NT2/D1 (cell line): ENCODE results near the gene CCL4.

Source experiments
- DNase-seq: peaks from one replicate; pipeline ENCODE4 v3.0.0-alpha.2; 2011; ENCODE audit warnings: low read depth, low spot score
- H3K27me3 ChIP-seq: 2 replicates; pipeline ENCODE4 v1.6.0; 2011; ENCODE audit warnings: mild to moderate bottlenecking; ENCODE audit not compliant: insufficient read length, insufficient read depth
- H3K36me3 ChIP-seq: 2 replicates; pipeline ENCODE4 v1.6.1; 2011; ENCODE audit warnings: mild to moderate bottlenecking, low read length, mixed read lengths; ENCODE audit not compliant: insufficient read depth, insufficient read length
- H3K4me1 ChIP-seq: 2 replicates; pipeline ENCODE4 v1.5.1; 2011; ENCODE audit not compliant: insufficient read depth, insufficient read length
- H3K4me3 ChIP-seq: 2 replicates; pipeline ENCODE4 v1.5.1; 2011; ENCODE audit warnings: low read depth; ENCODE audit not compliant: insufficient read length
- H3K9ac ChIP-seq: 2 replicates; pipeline ENCODE4 v1.6.0; 2011; ENCODE audit warnings: low read depth; ENCODE audit not compliant: insufficient read length
- H3K9me3 ChIP-seq: 2 replicates; pipeline ENCODE4 v1.5.1; 2011; ENCODE audit warnings: mild to moderate bottlenecking, low read length; ENCODE audit not compliant: insufficient read depth
- SUZ12 ChIP-seq: IDR thresholded peaks from 2 replicates; pipeline ENCODE4 v1.6.1; 2011; ENCODE audit not compliant: insufficient read length, insufficient read depth; ENCODE audit errors: extremely low read depth
- YY1 ChIP-seq: IDR thresholded peaks from 2 replicates; pipeline ENCODE4 v1.6.1; 2011; ENCODE audit not compliant: insufficient read length, insufficient read depth
- ZNF274 ChIP-seq: IDR thresholded peaks from 2 replicates; pipeline ENCODE4 v1.6.1; 2011; ENCODE audit warnings: mild to moderate bottlenecking, low read depth, low read length

The CCL4 gene

GRCh38 chr17:36127199-36127893, 23.7 kb downstream of the CCL4 start:
- Histone ChIP-seq H3K36me3 (no peaks in the 10 kb centered on the region), H3K4me3 (no peak overlapping the region), H3K9ac (no peak overlapping the region), H3K4me1 (no peaks in the 10 kb centered on the region), H3K9me3 (peaks cover 24% of the 10 kb centered on the region), H3K27me3 (no peaks in the 10 kb centered on the region)
- DNase-seq, result no peak
- no peak for TF ChIP-seq SUZ12
- no peak for TF ChIP-seq ZNF274
- TF ChIP-seq YY1, result no peak

GRCh38 chr17:36127911-36128310, 24.3 kb downstream of the CCL4 start:
- Histone ChIP-seq H3K9me3 (peaks cover 24% of the 10 kb centered on the region), H3K9ac (no peak overlapping the region), H3K36me3 (no peaks in the 10 kb centered on the region), H3K4me3 (no peak overlapping the region), H3K27me3 (no peaks in the 10 kb centered on the region), H3K4me1 (no peaks in the 10 kb centered on the region)
- DNase-seq, result no peak
- TF ChIP-seq YY1 (no peak), SUZ12 (no peak)

- H3K4me3 ChIP-seq, result no peak overlapping the region
- peaks cover 24% of the 10 kb centered on the region for H3K9me3 ChIP-seq
- H3K36me3 ChIP-seq, result no peaks in the 10 kb centered on the region
- no peaks in the 10 kb centered on the region for H3K27me3 ChIP-seq
- H3K9ac ChIP-seq, result no peak overlapping the region
- no peak for DNase-seq
- H3K4me1 ChIP-seq, result no peaks in the 10 kb centered on the region
- TF ChIP-seq ZNF274, result no peak
- no peak for TF ChIP-seq YY1
- no peak for TF ChIP-seq SUZ12
These were observed 24.9 kb downstream of the CCL4 start for GRCh38 chr17:36128411-36128978.

- H3K9me3 ChIP-seq, result peaks cover 17% of the 10 kb centered on the region
- H3K4me1 ChIP-seq, result no peaks in the 10 kb centered on the region
- no peak overlapping the region for H3K4me3 ChIP-seq
- no peak for TF ChIP-seq SUZ12
- TF ChIP-seq YY1, result no peak
- no peaks in the 10 kb centered on the region for H3K27me3 ChIP-seq
- no peaks in the 10 kb centered on the region for H3K36me3 ChIP-seq
- H3K9ac ChIP-seq, result no peak overlapping the region
- no peak for DNase-seq
These were observed 26.0 kb downstream of the CCL4 start for GRCh38 chr17:36129616-36130015.

- H3K4me1 ChIP-seq, result no peaks in the 10 kb centered on the region
- DNase-seq, result no peak
- H3K9me3 ChIP-seq, result peaks cover 9% of the 10 kb centered on the region
These were observed 26.7 kb downstream of the CCL4 start for GRCh38 chr17:36130346-36130745.

GRCh38 chr17:36131421-36131820, 27.8 kb downstream of the CCL4 start:
- DNase-seq, result no peak
- TF ChIP-seq SUZ12, result no peak
- no peak for TF ChIP-seq ZNF274
- TF ChIP-seq YY1, result no peak

More at GRCh38 chr17:36130346-36130745, 26.7 kb downstream of the CCL4 start:
- Histone ChIP-seq H3K27me3 (no peaks in the 10 kb centered on the region), H3K36me3 (no peaks in the 10 kb centered on the region), H3K4me3 (no peak overlapping the region), H3K9ac (no peak overlapping the region)
- TF ChIP-seq SUZ12 (no peak), YY1 (no peak), ZNF274 (no peak)

GRCh38 chr17:36131931-36132330, 28.3 kb downstream of the CCL4 start:
- Histone ChIP-seq H3K27me3 (no peaks in the 10 kb centered on the region), H3K4me1 (no peaks in the 10 kb centered on the region), H3K9ac (no peak overlapping the region), H3K4me3 (no peak overlapping the region), H3K9me3 (no peaks in the 10 kb centered on the region), H3K36me3 (no peaks in the 10 kb centered on the region)
- no peak for DNase-seq
- no peak for TF ChIP-seq ZNF274
- TF ChIP-seq YY1, result no peak
- TF ChIP-seq SUZ12, result no peak

More at GRCh38 chr17:36131421-36131820, 27.8 kb downstream of the CCL4 start:
- Histone ChIP-seq H3K4me3 (no peak overlapping the region), H3K27me3 (no peaks in the 10 kb centered on the region), H3K36me3 (no peaks in the 10 kb centered on the region), H3K9me3 (no peaks in the 10 kb centered on the region), H3K4me1 (no peaks in the 10 kb centered on the region), H3K9ac (no peak overlapping the region)
